AG09309 (cell line): ENCODE results near the gene TAL1.

Experiments used
- DNase-seq: peaks from one replicate; pipeline ENCODE4 v3.0.0-alpha.2; 2010; ENCODE audit warnings: low read depth
- H3K4me3 ChIP-seq: 2 replicates; pipeline ENCODE4 v1.5.1; 2011; ENCODE audit warnings: mild to moderate bottlenecking, low read depth, low read length, moderate library complexity; ENCODE audit not compliant: control insufficient read depth
- TF ChIP-seq, protein P1 (sequence below): IDR thresholded peaks from 2 replicates; pipeline ENCODE4 v1.5.1; 2011; ENCODE audit warnings: mild to moderate bottlenecking, low read depth, low read length, inconsistent platforms; ENCODE audit not compliant: insufficient read depth, control insufficient read depth; ENCODE audit errors: missing control alignments

Gene TAL1

DNA sequence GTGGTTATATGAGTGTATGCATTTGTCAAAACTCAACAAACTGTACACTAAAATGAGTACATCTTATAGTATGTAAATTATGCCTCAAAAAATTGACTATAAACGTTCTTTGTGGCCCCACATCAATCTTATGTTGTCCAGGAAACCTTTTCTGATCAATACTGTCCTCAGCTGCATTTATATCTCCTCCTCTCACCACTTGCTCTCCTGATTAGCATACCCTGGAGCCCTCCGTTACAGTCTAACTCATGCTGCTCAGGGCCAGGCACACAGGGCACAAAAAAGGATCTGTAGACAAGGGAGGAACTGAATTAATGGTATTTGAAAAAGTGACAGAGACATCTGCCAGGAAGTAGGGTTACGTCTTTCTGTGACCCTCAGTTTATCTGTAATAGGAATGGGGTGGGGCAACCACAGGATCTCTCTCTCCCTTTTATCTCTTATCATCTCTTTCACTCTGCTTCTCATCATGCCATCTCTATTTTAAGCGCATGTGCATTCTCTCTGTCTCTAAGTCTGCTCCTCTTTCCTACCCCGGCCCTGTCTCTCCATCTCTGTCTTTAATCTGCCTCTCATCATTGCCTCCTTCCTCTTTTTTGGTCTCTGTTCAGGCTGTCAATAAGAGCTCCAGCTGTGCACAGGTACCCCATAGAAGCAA is 7.0 kb upstream of the TAL1 start:
- DNase-seq = no peak
- H3K4me3 ChIP-seq = no peak overlapping the region
- TF ChIP-seq, protein P1, sequence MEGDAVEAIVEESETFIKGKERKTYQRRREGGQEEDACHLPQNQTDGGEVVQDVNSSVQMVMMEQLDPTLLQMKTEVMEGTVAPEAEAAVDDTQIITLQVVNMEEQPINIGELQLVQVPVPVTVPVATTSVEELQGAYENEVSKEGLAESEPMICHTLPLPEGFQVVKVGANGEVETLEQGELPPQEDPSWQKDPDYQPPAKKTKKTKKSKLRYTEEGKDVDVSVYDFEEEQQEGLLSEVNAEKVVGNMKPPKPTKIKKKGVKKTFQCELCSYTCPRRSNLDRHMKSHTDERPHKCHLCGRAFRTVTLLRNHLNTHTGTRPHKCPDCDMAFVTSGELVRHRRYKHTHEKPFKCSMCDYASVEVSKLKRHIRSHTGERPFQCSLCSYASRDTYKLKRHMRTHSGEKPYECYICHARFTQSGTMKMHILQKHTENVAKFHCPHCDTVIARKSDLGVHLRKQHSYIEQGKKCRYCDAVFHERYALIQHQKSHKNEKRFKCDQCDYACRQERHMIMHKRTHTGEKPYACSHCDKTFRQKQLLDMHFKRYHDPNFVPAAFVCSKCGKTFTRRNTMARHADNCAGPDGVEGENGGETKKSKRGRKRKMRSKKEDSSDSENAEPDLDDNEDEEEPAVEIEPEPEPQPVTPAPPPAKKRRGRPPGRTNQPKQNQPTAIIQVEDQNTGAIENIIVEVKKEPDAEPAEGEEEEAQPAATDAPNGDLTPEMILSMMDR = no peak

DNA sequence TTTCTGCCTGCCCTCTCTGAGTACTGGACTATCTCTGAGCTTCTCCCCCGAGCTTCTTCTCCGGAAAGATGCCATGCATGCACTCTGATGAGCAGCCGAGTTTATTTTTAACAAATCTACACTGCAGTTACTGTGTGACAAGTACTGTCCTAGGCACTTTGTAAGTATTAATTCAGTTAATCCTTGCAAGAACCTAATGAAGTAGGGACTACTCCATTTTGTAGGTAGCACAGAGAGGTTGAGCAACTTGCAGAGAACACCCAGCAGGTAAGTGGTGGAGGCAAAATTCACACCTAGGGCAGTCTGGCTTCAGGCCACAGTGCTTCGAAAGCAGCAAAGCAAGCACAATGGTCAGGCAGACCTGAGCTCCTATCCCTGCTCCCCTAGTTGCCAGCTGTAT is 3.8 kb upstream of the TAL1 start:
- TF ChIP-seq, protein P1 = no peak
- no peak overlapping the region for H3K4me3 ChIP-seq
- no peak for DNase-seq

DNA sequence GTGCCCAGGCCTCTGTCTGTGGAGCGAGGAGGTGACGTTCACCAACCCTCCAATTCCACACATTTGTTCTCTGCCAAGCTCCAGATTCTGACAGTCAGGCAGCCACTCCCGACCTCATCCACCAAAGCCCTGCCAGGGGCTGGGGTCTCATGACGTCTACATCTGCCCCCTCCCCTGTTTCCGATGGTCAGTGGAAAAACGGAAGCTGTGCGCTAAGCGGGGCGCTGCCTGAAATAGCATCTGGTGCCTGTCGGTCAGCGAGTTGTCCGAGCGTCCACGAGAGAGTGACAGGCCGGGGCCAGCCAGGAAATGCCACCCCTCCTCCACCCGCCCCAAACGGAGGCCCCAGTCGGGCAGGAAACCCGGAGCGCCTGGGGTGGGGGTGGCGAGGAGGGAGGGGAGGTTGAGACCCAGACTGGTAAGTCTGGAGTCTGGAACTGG is 3.2 kb upstream of the TAL1 start:
- DNase-seq = no peak
- no peak overlapping the region for H3K4me3 ChIP-seq
- TF ChIP-seq, protein P1 = no peak

DNA sequence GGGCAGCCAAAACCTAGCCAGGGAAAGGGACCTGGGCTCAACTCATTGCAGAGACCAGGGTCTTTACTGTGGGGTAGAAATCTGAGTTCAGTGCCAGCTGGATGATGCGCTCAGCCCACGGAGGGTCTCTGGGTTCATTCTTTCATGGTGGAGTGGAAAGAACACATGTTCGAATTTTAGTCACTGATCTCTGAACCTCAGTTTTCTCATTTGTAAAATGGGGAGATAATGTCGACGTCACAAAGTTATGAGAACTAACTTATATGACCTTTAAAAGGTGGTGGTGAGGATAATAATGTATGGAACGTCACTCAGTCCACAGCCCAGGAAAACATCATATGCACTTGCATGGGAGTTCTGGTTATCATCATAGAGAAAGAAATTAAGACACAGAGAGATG is 1.2 kb upstream of the TAL1 start:
- H3K4me3 ChIP-seq = no peak overlapping the region
- no peak for DNase-seq
- TF ChIP-seq, protein P1 = no peak

DNA sequence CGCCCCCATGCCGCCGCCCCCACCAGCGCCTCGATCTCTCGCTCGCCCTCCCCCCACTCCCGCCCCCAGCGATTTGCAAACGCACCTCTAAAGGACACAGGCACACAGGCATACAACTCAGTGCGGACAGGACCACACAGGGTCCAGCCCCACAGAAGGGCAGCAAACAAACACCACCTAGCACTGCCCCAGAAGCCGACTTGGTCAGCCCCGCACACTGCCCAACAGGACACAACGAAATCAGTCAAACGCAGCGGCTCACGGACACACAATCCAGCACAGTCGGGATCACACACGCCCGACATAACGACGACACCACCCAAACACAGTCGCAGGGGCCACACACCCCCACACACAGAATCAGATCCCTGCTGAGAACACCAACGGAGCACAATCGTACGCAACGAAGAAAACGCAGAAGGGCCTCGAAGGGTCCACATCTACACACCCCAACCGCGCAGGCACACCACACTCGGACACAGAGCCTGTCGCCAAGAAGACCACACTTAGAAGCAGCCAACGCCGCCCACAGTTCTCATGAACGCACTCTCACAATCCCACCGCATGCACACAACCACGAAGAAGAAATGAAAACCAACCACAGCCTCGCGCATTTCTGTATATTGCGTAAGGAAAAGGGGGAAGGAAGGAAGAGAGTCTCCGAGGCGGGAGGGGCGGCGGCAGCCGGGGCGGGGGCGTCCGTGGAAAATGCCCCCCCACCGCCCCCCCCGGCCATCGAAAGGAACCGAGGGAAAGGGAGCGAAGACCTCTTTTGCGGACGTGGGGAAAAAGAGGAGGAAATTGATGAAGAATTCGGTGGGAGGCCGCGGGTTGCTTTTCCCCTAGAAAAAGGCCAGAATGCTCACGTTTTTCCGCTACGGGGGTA is 481 bp downstream of the TAL1 start:
- no peak for DNase-seq
- TF ChIP-seq, protein P1 = no peak
- H3K4me3 ChIP-seq = no peak overlapping the region

DNA sequence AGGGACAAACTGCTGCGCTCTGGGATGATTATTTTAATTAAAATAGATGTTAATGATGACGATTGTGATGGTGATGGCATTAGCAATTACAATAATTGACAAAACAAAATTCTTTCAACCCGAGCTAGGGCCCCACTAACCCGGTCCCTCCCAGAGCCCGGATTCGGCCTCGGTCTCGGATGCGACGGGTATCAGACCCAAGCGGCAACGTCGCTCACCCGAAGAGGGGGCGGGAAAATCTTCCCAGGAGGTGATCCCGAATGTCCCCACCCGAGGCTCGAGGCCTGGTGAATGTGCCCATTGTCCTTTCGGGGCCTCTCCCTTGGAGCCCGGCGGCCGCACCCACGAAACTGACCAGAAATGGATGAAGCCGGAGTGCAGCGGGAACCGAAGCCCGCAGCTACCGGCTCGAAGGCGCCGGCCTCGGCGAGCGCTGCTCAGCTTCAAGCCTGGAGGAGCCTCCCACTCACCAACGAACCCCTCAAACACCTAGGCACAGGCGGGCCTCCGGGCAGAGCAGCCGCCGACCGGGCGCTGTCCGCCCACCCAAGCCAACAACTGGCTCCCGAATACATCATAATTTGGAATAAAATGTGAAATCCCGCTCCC is 1.2 kb downstream of the TAL1 start:
- no peak for DNase-seq
- no peak overlapping the region for H3K4me3 ChIP-seq
- TF ChIP-seq, protein P1 = no peak
